ENCODE results near the gene PLK2.

The PLK2 gene

GRCh38 chr5:58477760-58478376 is 18.0 kb upstream of the PLK2 start:
- no peak for DNase-seq (ENCODE audit: low read depth)

- no peak for DNase-seq (ENCODE audit: low read depth)
Observed at GRCh38 chr5:58475404-58475803, 15.5 kb upstream of the PLK2 start.

- DNase-seq (ENCODE audit: low read depth): no peak
Observed at GRCh38 chr5:58469896-58470295, 10.0 kb upstream of the PLK2 start.

- no peak for DNase-seq (ENCODE audit: low read depth)
Observed at GRCh38 chr5:58466939-58467338, 7.1 kb upstream of the PLK2 start.

GRCh38 chr5:58462623-58463230 is 2.8 kb upstream of the PLK2 start:
- DNase-seq (ENCODE audit: low read depth): peak; percentile 41

- DNase-seq (ENCODE audit: low read depth): no peak
Observed at GRCh38 chr5:58462154-58462553, 2.3 kb upstream of the PLK2 start.

- DNase-seq (ENCODE audit: low read depth): peak; percentile 67
Observed at GRCh38 chr5:58460732-58461286, 923 bp upstream of the PLK2 start.

GRCh38 chr5:58459146-58460001 is 512 bp downstream of the PLK2 start:
- no peak for DNase-seq (ENCODE audit: low read depth)

- DNase-seq (ENCODE audit: low read depth): no peak
Observed at GRCh38 chr5:58458743-58459145, 1.1 kb downstream of the PLK2 start.

- DNase-seq (ENCODE audit: low read depth): no peak
Observed at GRCh38 chr5:58458141-58458742, 1.6 kb downstream of the PLK2 start.

GRCh38 chr5:58457050-58457449 is 2.8 kb downstream of the PLK2 start:
- no peak for DNase-seq (ENCODE audit: low read depth)

GRCh38 chr5:58456486-58456885 is 3.4 kb downstream of the PLK2 start:
- DNase-seq (ENCODE audit: low read depth): no peak

- DNase-seq (ENCODE audit: low read depth): no peak
Observed at GRCh38 chr5:58456026-58456425, 3.9 kb downstream of the PLK2 start.

GRCh38 chr5:58455480-58455879 is 4.4 kb downstream of the PLK2 start:
- no peak for DNase-seq (ENCODE audit: low read depth)

GRCh38 chr5:58455066-58455465 is 4.8 kb downstream of the PLK2 start:
- DNase-seq (ENCODE audit: low read depth): no peak

- no peak for DNase-seq (ENCODE audit: low read depth)
Observed at GRCh38 chr5:58454025-58454424, 5.9 kb downstream of the PLK2 start.

- no peak for DNase-seq (ENCODE audit: low read depth)
Observed at GRCh38 chr5:58453306-58453705, 6.6 kb downstream of the PLK2 start.

- DNase-seq (ENCODE audit: low read depth): no peak
Observed at GRCh38 chr5:58452566-58453258, 7.2 kb downstream of the PLK2 start.

- DNase-seq (ENCODE audit: low read depth): no peak
Observed at GRCh38 chr5:58451732-58452565, 7.9 kb downstream of the PLK2 start.

GRCh38 chr5:58450811-58451629 is 8.9 kb downstream of the PLK2 start:
- DNase-seq (ENCODE audit: low read depth): no peak

Data from stromal cell of bone marrow (primary cell).